Upper lobe of left lung (tissue), 4 donors: ENCODE data around the gene RASA1.

Experiments used
- CTCF ChIP-seq, 6 experiments: fragments of 450-650 bp in 4 of 6; fragments of 200-600 bp in 2 of 6; sonication (generic) in 2 of 6; IDR thresholded peaks; one replicate each; pipeline ENCODE4 v1.5.1; 2016 to 2019; ENCODE audit warnings: antibody characterized with exemption in 6 of 6
- EP300 ChIP-seq, 4 donors: sonication (generic); formaldehyde crosslinking; IDR thresholded peaks; one replicate each; pipeline ENCODE4 v1.5.1; 2017; ENCODE audit warnings: antibody characterized with exemption in 4 of 4, control low read depth in 2 of 4
- POLR2A ChIP-seq, 4 donors: fragments of 450-650 bp; IDR thresholded peaks; one replicate each; pipeline ENCODE4 v1.5.1; 2016 to 2017; ENCODE audit warnings: antibody characterized with exemption in 4 of 4, mild to moderate bottlenecking in 2 of 4
- POLR2AphosphoS5 ChIP-seq, 2 donors: sonication (generic); formaldehyde crosslinking; IDR thresholded peaks; one replicate each; pipeline ENCODE4 v1.5.1; 2017; ENCODE audit warnings: antibody characterized with exemption in 2 of 2

- no peak for TF ChIP-seq CTCF (IDR thresholded peaks at IDR 0.05)
- no peak for TF ChIP-seq EP300 (IDR thresholded peaks at IDR 0.05)
- TF ChIP-seq POLR2A (IDR thresholded peaks at IDR 0.05): no peak
- no peak for TF ChIP-seq POLR2AphosphoS5 (IDR thresholded peaks at IDR 0.05)
Observed at GRCh38 chr5:87347841-87348240, 80.2 kb downstream of the RASA1 start.
